ENCODE data around the gene AGBL4.

Gene AGBL4

DNA sequence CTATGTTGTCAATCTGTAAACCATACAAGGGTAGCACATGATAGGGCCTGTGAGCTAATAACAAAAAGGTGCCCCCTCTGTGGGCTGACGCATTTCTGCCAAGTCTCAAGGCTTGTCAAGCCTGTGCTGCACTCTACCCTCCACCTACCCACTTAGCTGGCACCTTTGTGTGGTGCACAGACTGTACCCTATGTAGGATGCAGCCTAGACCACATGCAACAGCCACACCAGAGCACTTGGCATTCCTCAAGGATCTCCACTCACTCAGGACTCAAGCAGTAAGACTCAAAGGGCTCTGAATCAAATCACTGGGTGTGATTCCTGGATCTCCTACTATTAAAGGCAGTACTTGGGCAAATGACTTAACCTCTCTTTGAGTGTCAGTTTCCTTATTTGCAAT is 1380.6 kb downstream of the AGBL4 start:
- TF ChIP-seq GATA2 (IDR thresholded peaks at IDR 0.05; ENCODE audit: low read depth, low read length) = no peak
- TF ChIP-seq GATA3 (IDR thresholded peaks at IDR 0.05; ENCODE audit: low read depth, low read length) = no peak

- TF ChIP-seq GATA3 (IDR thresholded peaks at IDR 0.05; ENCODE audit: low read depth, low read length) (no peak), GATA2 (IDR thresholded peaks at IDR 0.05; ENCODE audit: low read depth, low read length) (no peak)
Observed at GRCh38 chr1:48640836-48641492, 1382.8 kb downstream of the AGBL4 start.

DNA sequence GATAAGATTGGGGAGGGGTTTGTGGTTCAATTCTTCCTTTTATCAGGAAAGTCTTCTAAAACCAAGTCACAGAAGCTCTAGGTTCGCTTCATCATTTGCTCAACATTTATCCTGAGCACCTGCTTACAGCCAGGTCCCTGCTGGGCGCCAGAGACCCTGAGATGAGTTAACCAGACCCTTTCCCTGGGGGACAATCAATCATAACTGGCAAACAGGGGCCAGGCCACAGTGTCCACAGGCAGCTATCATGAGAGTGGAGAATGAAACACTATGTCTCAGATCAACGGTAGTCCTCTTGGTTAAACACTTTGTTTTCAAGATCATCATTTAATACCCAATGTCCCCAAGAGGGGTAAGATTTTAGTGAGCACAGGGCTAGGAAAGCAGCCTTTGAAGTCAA is 1393.9 kb downstream of the AGBL4 start:
- TF ChIP-seq GATA3 (IDR thresholded peaks at IDR 0.05; ENCODE audit: low read depth, low read length) (no peak), GATA2 (IDR thresholded peaks at IDR 0.05; ENCODE audit: low read depth, low read length) (no peak)

DNA sequence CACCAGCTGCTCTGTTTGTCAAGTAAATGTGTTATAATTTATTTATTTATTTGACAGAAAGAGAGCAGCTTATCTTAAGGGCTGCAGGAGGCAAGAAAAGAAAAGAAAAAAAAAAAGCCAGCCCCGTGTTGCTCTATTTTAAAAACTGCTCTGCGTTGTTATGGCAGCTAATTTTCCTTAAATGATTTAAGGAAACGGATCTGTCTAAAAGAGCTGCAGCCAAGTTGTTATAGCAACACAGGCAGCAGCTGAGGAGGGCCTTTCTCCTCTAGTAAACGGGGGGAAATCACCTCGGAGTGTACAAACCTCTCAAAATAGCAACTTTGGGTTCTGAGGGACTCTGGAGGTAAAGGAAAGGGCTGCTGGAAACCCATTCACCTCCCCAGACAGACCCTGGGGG is 1396.3 kb downstream of the AGBL4 start:
- TF ChIP-seq GATA2 (IDR thresholded peaks at IDR 0.05; ENCODE audit: low read depth, low read length) = no peak
- TF ChIP-seq GATA3 (IDR thresholded peaks at IDR 0.05; ENCODE audit: low read depth, low read length) = no peak

GRCh38 chr1:48619539-48619938 is 1404.2 kb downstream of the AGBL4 start:
- no peak for TF ChIP-seq GATA3 (IDR thresholded peaks at IDR 0.05; ENCODE audit: low read depth, low read length)
- no peak for TF ChIP-seq GATA2 (IDR thresholded peaks at IDR 0.05; ENCODE audit: low read depth, low read length)

DNA sequence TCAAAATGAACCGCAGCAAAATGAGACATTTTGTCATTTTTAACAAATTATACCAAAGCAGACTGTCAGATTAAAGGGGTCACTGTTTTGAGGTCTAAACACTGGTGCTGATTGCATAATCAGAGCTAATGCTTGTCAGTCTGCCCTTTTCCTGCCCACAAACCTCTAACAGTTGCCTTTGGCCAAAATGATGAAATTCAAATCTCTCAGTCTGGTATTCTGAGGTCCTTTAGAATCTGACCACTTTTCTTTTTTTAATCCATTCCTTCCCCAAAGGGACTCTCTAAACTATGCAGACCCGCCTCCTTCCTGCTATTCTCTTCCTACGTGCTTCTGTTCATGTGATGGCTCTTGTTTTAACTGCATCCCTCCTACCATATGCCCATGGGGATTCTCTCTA is 1406.5 kb downstream of the AGBL4 start:
- no peak for TF ChIP-seq GATA2 (IDR thresholded peaks at IDR 0.05; ENCODE audit: low read depth, low read length)
- TF ChIP-seq GATA3 (IDR thresholded peaks at IDR 0.05; ENCODE audit: low read depth, low read length) = no peak

DNA sequence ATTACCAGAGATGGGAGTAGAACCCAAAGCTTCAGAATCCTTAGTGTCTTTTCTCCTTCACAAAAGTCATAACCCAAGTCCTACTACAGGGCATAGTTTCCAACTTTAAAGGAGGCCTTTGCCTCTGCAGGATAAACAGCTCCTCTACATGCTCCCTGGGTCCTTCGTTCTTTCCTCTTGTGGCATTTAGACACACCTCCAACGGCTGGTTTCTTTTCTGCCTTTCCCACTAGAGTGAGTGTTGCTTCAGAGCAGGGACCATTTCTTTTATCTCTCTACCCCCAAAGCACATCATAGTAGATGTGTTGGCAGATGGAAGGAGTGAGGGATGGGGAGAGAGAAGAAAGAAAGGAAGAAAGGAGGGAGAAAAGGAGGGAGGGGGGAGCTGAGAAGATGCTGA is 1407.0 kb downstream of the AGBL4 start:
- TF ChIP-seq GATA3 (IDR thresholded peaks at IDR 0.05; ENCODE audit: low read depth, low read length) (no peak), GATA2 (IDR thresholded peaks at IDR 0.05; ENCODE audit: low read depth, low read length) (no peak)

- TF ChIP-seq GATA3 (IDR thresholded peaks at IDR 0.05; ENCODE audit: low read depth, low read length) (no peak), GATA2 (IDR thresholded peaks at IDR 0.05; ENCODE audit: low read depth, low read length) (no peak)
Observed at GRCh38 chr1:48611841-48612240, 1411.9 kb downstream of the AGBL4 start.

- TF ChIP-seq GATA3 (IDR thresholded peaks at IDR 0.05; ENCODE audit: low read depth, low read length) = no peak
- no peak for TF ChIP-seq GATA2 (IDR thresholded peaks at IDR 0.05; ENCODE audit: low read depth, low read length)
Observed at GRCh38 chr1:48610628-48611542, 1412.9 kb downstream of the AGBL4 start.

GRCh38 chr1:48608882-48609281 is 1414.9 kb downstream of the AGBL4 start:
- TF ChIP-seq GATA2 (IDR thresholded peaks at IDR 0.05; ENCODE audit: low read depth, low read length) (peak; percentile 85), GATA3 (IDR thresholded peaks at IDR 0.05; ENCODE audit: low read depth, low read length) (peak; percentile 77; the same call in 1 of the 2 replicates)

DNA sequence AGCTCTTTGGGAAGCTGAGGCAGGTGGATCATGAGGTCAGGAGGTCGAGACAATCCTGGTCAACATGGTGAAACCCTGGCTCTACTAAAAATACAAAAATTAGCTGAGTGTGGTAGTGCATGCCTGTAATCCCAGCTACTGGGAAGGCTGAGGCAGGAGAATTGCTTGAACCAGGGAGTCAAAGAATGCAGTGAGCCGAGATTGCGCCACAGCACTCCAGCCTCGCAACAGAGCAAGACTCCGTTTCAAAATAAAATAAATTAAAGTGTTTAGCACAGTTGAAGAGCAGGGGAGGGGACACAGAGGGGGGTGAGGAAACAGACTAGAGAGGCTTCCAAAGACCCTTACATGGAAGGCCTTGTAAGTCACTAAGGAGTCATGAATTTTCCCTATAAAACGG is 1420.5 kb downstream of the AGBL4 start:
- TF ChIP-seq GATA3 (IDR thresholded peaks at IDR 0.05; ENCODE audit: low read depth, low read length) = no peak
- no peak for TF ChIP-seq GATA2 (IDR thresholded peaks at IDR 0.05; ENCODE audit: low read depth, low read length)

- TF ChIP-seq GATA3 (IDR thresholded peaks at IDR 0.05; ENCODE audit: low read depth, low read length) (no peak), GATA2 (IDR thresholded peaks at IDR 0.05; ENCODE audit: low read depth, low read length) (no peak)
Observed at GRCh38 chr1:48602349-48602748, 1421.4 kb downstream of the AGBL4 start.

GRCh38 chr1:48600182-48600581 is 1423.6 kb downstream of the AGBL4 start:
- TF ChIP-seq GATA3 (IDR thresholded peaks at IDR 0.05; ENCODE audit: low read depth, low read length) (no peak), GATA2 (IDR thresholded peaks at IDR 0.05; ENCODE audit: low read depth, low read length) (peak; percentile 10; the same call in 1 of the 2 replicates)

- no peak for TF ChIP-seq GATA3 (IDR thresholded peaks at IDR 0.05; ENCODE audit: low read depth, low read length)
- no peak for TF ChIP-seq GATA2 (IDR thresholded peaks at IDR 0.05; ENCODE audit: low read depth, low read length)
Observed at GRCh38 chr1:48597663-48598062, 1426.1 kb downstream of the AGBL4 start.

GRCh38 chr1:48596046-48596445 is 1427.7 kb downstream of the AGBL4 start:
- no peak for TF ChIP-seq GATA3 (IDR thresholded peaks at IDR 0.05; ENCODE audit: low read depth, low read length)
- no peak for TF ChIP-seq GATA2 (IDR thresholded peaks at IDR 0.05; ENCODE audit: low read depth, low read length)

Measured in SH-SY5Y (cell line).